IgD-negative memory B cell (primary cell): ENCODE results near the gene MRPL27. TPM values are rescaled to one million over a fixed set of nuclear protein-coding genes. Genes with fewer than 3 reads are reported as not detected.

Experiments
- H3K27ac Mint-ChIP-seq, 3 donors: one replicate each; pipeline ENCODE4 v1.8.0; 2020 to 2022; ENCODE audit warnings: mild to moderate bottlenecking in 3 of 3, mixed read lengths in 3 of 3, moderate library complexity in 1 of 3
- H3K27me3 Mint-ChIP-seq: one replicate; pipeline ENCODE4 v1.8.0; 2021; ENCODE audit warnings: mixed read lengths
- H3K36me3 Mint-ChIP-seq: one replicate; pipeline ENCODE4 v1.8.0; 2020; ENCODE audit warnings: mild to moderate bottlenecking, mixed read lengths
- H3K4me1 Mint-ChIP-seq, 3 donors: one replicate each; pipeline ENCODE4 v1.8.0; 2020 to 2022; ENCODE audit warnings: mixed read lengths in 3 of 3, mild to moderate bottlenecking in 1 of 3
- H3K4me3 Mint-ChIP-seq, 4 donors: one replicate each; pipeline ENCODE4 v1.8.0; 2020 to 2022; ENCODE audit warnings: mild to moderate bottlenecking in 4 of 4, mixed read lengths in 4 of 4, moderate library complexity in 3 of 4
- H3K9me3 Mint-ChIP-seq, 3 donors: one replicate each; pipeline ENCODE4 v1.8.0; 2020 to 2021; ENCODE audit warnings: mixed read lengths in 3 of 3, mild to moderate bottlenecking in 1 of 3
- polyA plus RNA-seq: library from polyadenylated mRNA; unstranded; fragments of 300-500 nt; fragmentation: Illumina TruSeq; gene quantifications from one replicate; pipeline ENCODE4 v1.2.3, GENCODE V29; 2021

MRPL27 gene
- polyA plus RNA-seq, 1 donor from 2014 or later = 62.5 TPM

DNA sequence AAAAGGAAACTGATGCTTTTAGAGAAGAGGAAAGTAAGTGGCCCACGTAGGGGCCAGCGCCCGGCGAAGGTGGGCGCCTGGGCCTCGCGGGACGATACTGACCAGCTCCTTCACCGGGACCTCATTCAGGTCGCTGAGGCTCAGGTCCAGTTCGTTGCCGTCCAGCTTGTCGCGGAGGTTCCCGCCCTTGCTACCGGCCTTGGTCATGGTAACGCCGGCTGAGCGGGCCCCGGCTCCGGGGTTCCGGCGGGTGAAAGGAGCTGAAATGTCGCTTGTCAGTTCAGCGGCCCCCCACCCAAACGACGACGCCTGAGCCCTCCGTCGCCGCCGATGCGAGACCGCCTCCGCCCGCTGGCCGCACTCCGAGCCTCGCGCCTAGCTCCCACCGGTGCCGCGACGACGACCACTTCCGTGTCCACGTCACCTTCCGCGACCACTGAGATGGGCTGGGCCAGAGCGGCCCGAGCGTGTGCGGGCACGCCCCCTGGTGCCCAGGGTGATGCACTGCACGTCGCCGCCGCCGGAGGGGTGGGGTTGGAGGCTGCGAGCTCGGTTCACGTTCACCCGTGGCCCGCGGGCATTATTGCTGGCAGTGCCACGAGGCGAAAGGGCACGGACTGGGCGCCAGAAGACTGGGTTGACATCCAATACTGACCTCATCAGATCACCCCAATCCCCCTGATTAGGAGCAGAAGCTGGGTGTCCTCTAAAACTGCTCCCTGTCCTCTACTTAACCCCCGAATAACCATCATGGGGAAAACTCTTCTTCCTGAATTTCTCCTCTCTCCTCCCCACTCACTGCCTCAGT, 24.3 kb upstream of the MRPL27 start, which contains the start of gene LRRC59:
TSS of gene LRRC59 (minus strand) at position 413 of the 808 bp plus-strand sequence. CDS start at position 207, 206 bp downstream.
- Mint-ChIP-seq H3K36me3 (peaks cover 4% of the 10 kb centered on the region), H3K27me3 (no peaks in the 10 kb centered on the region), H3K4me1 (peaks cover 16 to 24% (median 20%) of the 10 kb centered on the region in 3 donors), H3K4me3 (peak within 1 kb of the TSS; percentile 87 to 96 (median 92)), H3K27ac (peak within 1 kb of the TSS; percentile 87 to 90 (median 89)), H3K9me3 (no peaks in the 10 kb centered on the region)

DNA sequence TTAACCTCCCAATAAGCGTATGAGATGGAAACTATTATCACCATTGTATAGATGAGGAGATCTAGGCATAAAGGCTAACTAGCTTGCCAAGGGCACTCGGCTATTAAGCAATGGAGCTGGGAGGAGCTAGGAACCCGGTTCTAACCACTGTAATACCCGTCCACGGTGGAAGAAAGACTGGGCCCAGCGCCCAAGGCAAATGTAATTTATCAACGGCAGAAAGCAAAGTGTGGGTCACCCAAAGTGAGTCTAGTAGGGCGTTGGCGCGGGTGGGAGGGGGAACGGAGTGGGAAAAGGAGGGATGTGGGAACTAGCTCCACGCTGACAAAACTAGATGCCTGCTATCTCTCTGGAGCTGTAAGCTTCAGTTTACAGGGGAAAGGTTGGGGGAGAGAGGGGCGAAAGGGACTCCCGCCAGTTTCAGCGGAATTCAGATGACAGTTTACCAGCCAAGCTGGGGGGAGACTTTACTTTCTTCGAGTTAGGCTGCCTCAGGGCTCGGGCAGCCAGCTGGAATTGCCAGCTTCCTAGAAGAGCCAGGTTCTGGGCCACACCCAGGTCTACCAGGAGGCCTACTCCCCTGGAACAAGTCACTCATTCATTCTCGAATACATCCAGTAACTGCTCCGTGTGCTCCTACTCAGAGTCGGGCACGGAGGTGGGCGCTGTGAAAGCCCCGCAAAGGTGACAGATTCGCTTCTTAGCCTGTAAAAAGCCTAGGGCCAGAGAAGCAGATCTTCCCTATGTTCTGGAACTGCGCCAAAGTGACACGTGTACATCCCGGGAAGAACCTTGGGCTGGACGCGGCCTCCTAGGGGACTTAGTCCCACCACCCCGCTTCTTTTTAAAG, 23.5 kb upstream of the MRPL27 start:
- Mint-ChIP-seq H3K4me3 (peak overlapping the region; percentile 87 to 96 (median 92)), H3K36me3 (peaks cover 4% of the 10 kb centered on the region), H3K27ac (peak overlapping the region; percentile 87 to 90 (median 89)), H3K4me1 (peaks cover 18 to 27% (median 23%) of the 10 kb centered on the region in 3 donors), H3K9me3 (no peaks in the 10 kb centered on the region), H3K27me3 (no peaks in the 10 kb centered on the region)

DNA sequence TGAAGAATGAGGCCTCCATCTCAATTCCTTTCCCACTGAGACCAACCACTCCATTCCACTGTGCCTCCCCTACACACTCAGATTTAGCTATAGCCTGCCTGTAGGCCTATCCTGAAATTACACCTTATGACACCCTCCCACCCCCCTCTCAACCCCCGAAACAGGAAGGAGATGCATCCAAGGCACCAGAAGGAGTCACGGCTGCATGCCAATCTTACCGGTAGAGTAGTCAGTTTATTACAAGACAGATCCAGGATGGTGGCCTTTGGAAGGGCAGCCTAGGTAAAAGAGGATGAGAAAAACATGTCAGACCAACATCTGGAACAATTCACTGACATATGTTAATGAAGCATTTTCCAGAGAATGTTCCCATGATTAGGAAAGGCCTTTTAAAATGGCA, 21.7 kb upstream of the MRPL27 start:
- Mint-ChIP-seq H3K27me3 (no peaks in the 10 kb centered on the region), H3K9me3 (no peaks in the 10 kb centered on the region), H3K4me3 (peak overlapping the region in 2 of 4 donors; percentile 77 to 92), H3K4me1 (peaks cover 23 to 33% (median 26%) of the 10 kb centered on the region in 3 donors), H3K36me3 (peaks cover 4% of the 10 kb centered on the region), H3K27ac (peak overlapping the region in 1 of 3 donors; percentile 54)

DNA sequence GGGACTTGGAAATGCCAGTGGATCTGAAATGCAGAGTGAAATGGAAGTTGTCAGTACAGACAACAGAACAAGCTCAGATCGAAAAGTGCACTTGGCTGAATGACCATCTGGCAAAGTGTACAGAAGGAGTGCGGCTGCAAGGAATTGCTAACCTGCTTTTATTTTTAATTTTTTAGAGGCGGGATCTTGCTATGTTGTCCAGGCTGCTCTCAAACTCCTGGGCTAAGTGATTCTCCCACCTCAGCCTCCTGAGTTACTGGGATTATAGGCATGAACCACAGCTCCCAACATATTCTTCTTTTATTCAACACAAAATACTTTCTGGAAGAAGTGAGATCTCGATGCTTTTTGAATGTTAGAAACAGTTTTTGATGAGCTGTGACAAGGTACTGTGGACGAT, 20.7 kb upstream of the MRPL27 start:
- Mint-ChIP-seq H3K4me3 (peak overlapping the region in 1 of 4 donors; percentile 92), H3K4me1 (peaks cover 23 to 33% (median 26%) of the 10 kb centered on the region in 3 donors), H3K36me3 (peaks cover 4% of the 10 kb centered on the region), H3K27ac (no peak overlapping the region), H3K27me3 (no peaks in the 10 kb centered on the region), H3K9me3 (no peaks in the 10 kb centered on the region)

DNA sequence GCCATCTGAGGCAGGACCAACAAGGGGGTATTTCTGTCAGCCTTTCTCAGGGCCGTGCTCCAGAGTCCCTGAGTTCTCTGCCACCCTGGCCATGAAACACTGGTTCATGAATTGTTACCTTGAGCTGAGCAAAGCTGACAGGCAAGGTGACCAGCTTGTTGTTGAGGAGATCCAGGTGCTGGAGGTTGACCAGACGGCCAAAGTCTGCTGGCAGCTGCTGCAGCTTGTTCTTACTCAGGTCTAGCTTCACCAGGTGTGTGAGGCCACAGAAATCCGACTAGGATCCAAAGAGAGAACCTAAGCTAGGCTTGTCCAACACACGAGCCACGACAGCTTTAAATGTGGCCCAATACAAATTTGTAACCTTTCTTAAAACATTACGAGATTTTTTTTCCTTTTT, 19.6 kb upstream of the MRPL27 start:
- Mint-ChIP-seq H3K4me1 (peaks cover 22 to 31% (median 24%) of the 10 kb centered on the region in 3 donors), H3K27me3 (no peaks in the 10 kb centered on the region), H3K4me3 (no peak overlapping the region), H3K36me3 (peaks cover 4% of the 10 kb centered on the region), H3K9me3 (no peaks in the 10 kb centered on the region), H3K27ac (no peak overlapping the region)

DNA sequence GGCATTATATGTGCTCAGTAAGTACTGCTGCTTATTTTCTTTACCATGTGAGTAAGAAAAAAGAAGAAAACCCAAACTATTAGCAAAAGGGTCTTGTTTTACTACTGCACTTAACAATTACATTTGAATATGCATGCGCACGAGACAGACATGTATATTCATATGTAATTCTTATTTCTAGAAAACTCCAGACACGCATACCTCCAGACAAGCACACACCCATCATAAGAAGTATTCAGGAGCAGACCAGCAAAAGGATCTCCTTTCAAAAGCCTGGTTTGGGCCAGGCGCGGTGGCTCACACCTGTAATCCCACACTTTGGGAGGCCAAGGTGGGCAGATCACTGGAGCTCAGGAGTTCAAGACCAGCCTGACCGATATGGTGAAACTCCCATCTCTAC, 16.6 kb upstream of the MRPL27 start:
- Mint-ChIP-seq H3K4me3 (no peak overlapping the region), H3K27ac (no peak overlapping the region), H3K27me3 (no peaks in the 10 kb centered on the region), H3K4me1 (peaks cover 6 to 16% (median 10%) of the 10 kb centered on the region in 3 donors), H3K9me3 (no peaks in the 10 kb centered on the region), H3K36me3 (peaks cover 12% of the 10 kb centered on the region)

DNA sequence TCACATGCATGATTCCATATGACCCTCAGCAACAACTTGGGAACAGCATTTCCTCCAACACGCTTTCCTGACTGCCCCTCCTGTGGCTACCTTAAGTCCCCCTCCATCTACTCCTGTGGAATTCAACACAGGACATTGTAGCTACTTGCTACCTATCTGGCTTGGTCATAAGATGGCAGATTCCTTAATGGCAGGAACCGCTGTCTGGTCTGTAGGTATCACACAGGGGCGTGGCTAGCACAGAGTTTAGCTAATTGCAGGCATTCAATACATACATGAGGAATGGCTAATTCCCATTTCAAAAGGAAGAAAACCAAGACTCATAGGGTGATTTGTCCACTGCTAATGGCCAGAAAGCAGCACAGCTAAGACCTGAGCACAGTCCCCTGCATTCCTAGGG, 15.7 kb upstream of the MRPL27 start:
- Mint-ChIP-seq H3K4me3 (no peak overlapping the region), H3K36me3 (peaks cover 12% of the 10 kb centered on the region)

DNA sequence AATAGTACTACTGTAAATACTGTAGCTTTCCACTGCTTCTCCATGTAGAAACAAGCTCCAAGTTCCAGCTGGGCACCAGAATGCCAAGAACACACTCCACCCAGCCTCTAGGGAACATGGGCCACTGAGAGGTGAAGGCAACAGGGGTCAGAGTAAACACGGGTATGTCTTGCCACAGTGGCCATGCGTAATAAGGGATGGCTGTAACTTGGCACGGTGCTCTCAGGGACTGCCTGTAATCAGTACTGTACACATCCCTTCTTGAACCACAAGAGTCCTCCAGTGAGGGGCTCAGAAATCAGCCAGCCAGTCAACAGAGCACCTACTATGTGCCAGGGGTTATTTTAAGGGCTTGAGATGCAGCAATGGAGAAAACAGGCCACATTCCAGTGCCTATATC, 13.5 kb upstream of the MRPL27 start:
- Mint-ChIP-seq H3K27me3 (no peaks in the 10 kb centered on the region), H3K27ac (no peak overlapping the region), H3K4me1 (peaks cover 3 to 7% (median 6%) of the 10 kb centered on the region in 3 donors)

More for the DNA sequence above, 15.7 kb upstream of the MRPL27 start:
- Mint-ChIP-seq H3K4me1 (peaks cover 6 to 14% (median 10%) of the 10 kb centered on the region in 3 donors), H3K27me3 (no peaks in the 10 kb centered on the region), H3K27ac (no peak overlapping the region), H3K9me3 (no peaks in the 10 kb centered on the region)

DNA sequence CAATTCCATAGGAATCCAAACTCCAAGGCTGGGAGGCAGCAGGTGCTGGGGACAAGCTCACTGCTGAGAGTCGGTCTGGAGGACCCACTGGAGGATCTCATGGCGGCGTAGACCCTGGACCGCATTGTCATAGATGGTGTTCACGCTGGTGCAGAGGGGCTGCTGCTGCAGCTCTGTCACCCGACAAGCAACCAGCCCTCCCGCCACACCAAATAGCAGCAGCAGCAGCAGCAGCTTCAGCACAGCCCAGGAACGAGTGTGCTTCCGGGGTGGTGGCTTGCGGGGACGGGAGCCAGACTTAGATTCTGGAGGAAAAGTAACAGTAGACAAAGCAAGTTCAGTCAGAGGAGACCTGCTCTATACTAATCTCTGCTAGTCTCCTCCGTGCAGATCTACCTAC, 9.9 kb upstream of the MRPL27 start:
- H3K27me3 Mint-ChIP-seq = no peaks in the 10 kb centered on the region
- peaks cover 14% of the 10 kb centered on the region for H3K36me3 Mint-ChIP-seq
- no peak overlapping the region for H3K27ac Mint-ChIP-seq
- no peaks in the 10 kb centered on the region for H3K4me1 Mint-ChIP-seq
- peak overlapping the region in 1 of 4 donors; percentile 9 for H3K4me3 Mint-ChIP-seq
- H3K9me3 Mint-ChIP-seq = no peaks in the 10 kb centered on the region

More for the DNA sequence above, 13.5 kb upstream of the MRPL27 start:
- Mint-ChIP-seq H3K9me3 (no peaks in the 10 kb centered on the region), H3K4me3 (no peak overlapping the region), H3K36me3 (peaks cover 11% of the 10 kb centered on the region)

DNA sequence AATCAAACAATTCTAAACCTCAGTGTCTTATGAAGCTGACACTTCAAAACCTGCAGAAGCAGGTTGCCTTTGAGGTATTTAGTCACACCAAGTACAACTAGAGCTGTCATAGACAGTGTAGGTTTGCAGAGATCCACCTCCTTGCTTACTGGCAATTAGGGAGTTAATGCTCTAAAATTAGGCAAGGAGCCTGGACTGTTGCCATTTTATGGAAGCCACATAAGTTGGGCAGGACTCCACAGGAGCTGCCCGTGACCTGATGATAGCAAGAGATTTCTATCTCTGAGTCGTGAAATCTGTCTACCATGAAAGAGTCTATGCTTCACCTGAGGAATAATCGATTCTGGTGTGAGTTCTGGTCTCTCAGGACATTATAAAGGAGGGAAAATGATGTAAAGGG, 8.9 kb upstream of the MRPL27 start:
- H3K9me3 Mint-ChIP-seq = no peaks in the 10 kb centered on the region
- no peak overlapping the region for H3K4me3 Mint-ChIP-seq
- H3K4me1 Mint-ChIP-seq = no peaks in the 10 kb centered on the region
- no peak overlapping the region for H3K27ac Mint-ChIP-seq
- H3K36me3 Mint-ChIP-seq = peaks cover 14% of the 10 kb centered on the region
- no peaks in the 10 kb centered on the region for H3K27me3 Mint-ChIP-seq

DNA sequence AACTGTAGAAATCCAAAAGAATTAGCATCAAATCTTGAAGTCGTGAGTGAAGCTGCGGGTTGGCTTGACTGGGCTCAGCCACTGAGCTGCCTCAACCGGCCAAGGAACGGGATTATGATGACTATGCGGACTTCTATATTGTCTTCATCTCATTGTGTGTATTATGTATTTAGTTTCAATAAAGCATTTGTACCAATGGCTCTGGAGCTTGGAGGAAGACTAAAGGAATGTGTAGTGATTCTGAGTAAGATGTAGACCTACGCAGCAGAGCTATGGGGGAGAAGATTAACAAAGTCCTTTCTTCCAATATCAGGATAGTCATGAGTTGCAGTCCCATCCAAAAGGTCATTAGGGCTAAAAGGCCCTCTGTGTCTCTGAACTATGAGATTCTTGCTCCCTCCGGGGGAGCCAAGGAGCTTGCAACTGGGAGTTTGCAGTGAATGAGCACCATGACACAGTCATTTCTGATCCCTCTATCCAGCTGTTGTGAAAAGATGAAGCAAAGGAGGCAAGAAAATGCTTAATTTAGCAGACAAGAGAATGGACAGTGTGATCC, 8.4 kb upstream of the MRPL27 start:
- H3K36me3 Mint-ChIP-seq = peaks cover 10% of the 10 kb centered on the region
- H3K27ac Mint-ChIP-seq = no peak overlapping the region
- peak overlapping the region in 1 of 4 donors; percentile 48 for H3K4me3 Mint-ChIP-seq
- no peaks in the 10 kb centered on the region for H3K27me3 Mint-ChIP-seq
- H3K9me3 Mint-ChIP-seq = no peaks in the 10 kb centered on the region
- H3K4me1 Mint-ChIP-seq = no peaks in the 10 kb centered on the region

DNA sequence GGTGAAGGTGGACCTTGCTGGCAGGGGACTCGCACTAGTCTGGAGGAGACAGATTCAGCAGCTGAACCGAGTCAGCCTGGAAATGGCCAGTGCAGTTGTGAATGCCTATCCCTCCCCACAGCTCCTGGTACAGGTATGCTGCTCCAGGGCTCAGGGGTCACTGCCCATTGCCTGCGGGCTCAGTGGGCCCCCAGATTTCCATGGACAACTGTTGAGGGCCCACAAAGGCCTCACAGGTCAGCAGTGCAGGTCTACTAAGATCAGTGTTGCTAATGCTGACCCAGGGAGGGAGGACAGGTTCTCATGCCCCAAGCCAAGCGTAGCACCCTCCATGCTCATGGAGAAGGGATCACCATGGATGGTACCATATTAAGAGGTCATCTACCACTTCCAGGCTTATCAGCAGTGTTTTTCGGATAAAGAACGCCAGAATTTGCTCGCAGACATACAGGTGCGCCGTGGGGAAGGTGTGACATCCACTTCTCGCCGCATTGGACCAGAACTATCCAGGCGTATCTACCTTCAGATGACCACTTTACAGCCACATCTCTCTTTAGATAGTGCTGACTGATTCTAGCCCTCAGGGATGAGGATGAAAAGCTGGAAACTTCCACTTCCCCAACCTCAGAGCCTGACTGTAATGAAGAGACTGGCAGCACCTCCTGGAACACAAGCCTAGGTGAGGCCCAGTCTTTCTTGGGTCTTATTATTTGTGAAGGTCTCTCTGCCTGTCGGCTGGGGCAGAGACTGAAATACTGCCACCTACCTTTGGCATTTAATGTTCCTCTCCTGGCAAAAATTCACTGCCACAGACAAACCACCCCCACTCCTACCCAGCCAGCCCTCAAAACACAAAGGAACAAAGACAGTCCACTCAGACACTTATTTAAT, 7.6 kb upstream of the MRPL27 start:
- Mint-ChIP-seq H3K27me3 (no peaks in the 10 kb centered on the region), H3K36me3 (peaks cover 10% of the 10 kb centered on the region), H3K9me3 (no peaks in the 10 kb centered on the region), H3K27ac (no peak overlapping the region), H3K4me1 (no peaks in the 10 kb centered on the region), H3K4me3 (peak overlapping the region in 1 of 4 donors; percentile 48)

DNA sequence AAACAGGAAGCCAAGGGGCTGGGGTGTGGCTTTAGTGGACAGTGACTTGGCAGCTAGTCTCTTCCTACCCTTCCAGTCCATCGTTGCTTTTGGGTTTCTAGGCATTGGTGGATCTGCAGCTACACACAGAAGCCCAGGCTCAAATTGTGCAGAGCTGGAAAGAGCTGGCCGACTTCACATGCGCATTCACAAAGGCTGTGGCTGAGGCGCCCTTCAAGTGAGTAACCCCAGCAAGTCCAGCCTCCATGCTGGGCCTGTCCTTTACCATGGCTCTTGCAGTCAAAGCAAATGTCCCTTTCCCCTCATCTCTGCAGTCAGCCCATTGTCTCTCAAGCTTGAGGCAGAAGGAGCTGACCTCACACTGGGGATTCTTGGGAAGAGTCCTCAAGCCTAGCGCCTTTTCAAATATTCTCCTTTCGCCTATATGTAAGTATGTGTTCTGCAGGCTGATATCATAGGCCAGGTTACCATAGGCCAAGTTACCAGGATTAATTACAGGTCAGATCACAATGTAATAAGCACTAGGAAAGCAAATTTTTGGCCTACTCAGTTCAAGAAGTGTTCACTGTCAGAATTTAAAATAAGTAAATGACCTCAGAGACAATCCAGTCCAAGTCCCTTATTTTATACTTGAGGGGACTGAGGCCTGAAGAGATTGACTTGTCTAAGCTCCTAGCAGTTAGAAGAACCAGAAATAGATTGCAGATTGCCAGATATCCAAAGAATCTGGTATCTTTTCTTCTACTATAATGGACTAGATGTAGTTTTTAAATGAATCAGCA, 6.6 kb upstream of the MRPL27 start:
- no peak overlapping the region for H3K27ac Mint-ChIP-seq
- H3K4me3 Mint-ChIP-seq = no peak overlapping the region
- no peaks in the 10 kb centered on the region for H3K9me3 Mint-ChIP-seq
- no peaks in the 10 kb centered on the region for H3K27me3 Mint-ChIP-seq
- peaks cover 5% of the 10 kb centered on the region for H3K36me3 Mint-ChIP-seq
- no peaks in the 10 kb centered on the region for H3K4me1 Mint-ChIP-seq
